ENCODE measurements around the gene NCKAP5.

Gene NCKAP5

DNA sequence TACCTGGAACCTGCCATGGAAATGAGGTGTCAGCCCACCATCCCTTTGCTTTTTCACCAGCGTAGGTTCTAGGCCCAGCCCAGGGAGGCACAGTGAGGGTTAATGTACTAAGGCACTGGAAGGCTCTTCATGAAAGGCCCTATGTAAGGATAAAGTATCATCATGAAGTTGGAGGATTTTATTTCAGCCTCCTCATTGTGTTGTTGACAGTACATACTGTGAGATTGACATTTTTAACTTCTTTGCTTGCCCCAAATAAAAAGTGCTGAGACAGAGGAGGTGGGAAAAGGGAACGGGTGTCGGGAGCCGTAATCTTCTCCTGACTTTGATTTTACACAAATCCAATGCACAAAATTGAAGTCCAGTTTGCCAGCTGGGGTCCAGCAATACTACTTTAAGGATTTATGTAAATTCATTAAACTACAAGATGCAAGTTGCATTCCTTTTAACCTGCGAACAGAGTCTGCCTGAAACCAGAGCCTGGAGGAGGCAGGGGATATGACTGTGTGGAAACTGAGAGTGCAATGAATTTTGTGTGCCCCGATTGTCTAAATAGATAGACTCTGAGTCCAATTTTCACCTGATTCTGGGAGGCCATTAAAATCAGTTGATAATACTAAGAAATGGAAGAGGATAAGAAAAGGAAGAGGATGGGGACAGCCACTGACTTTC, 5.4 kb upstream of the NCKAP5 start:
- DNase-seq = no peak

DNA sequence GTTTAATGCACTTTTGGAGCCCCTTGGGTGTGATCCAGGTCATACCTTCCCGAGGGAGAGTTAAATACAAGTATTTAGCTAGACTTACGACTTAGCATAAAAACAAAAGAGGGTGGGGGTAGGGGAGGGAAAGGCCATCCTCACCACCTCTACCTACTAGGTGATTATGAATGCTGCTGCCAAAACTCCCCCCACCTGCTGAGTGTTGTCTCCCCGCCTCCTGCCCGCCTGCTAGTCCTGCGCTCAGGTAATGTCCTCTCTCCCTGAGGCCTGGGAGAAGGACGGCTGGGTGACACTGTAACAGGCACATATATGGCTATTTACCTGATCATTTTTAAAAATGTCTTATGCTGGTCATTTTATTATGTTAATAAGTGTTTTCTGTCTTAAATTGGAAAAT, 3.0 kb upstream of the NCKAP5 start:
- no peak for DNase-seq

DNA sequence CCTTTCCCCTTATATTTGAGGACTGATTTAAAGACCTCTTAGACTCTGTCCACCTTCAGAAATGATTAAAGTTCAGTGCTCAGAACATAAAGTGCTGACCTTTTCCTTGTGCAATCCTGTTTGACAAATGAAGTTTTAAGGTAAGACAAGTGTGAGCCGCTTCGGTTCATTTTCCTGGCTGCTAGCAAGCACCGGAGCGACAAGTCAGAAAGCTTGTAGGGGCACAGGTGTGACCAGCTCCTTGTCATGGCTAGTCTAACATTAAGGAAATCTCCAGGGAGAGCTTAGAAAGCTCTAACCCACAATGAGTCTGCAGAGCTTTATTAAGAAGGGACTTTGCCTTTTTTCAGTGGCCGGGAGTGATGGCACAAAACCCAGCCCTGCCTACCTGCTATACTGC, 2.3 kb upstream of the NCKAP5 start:
- peak; percentile 18 for DNase-seq

DNA sequence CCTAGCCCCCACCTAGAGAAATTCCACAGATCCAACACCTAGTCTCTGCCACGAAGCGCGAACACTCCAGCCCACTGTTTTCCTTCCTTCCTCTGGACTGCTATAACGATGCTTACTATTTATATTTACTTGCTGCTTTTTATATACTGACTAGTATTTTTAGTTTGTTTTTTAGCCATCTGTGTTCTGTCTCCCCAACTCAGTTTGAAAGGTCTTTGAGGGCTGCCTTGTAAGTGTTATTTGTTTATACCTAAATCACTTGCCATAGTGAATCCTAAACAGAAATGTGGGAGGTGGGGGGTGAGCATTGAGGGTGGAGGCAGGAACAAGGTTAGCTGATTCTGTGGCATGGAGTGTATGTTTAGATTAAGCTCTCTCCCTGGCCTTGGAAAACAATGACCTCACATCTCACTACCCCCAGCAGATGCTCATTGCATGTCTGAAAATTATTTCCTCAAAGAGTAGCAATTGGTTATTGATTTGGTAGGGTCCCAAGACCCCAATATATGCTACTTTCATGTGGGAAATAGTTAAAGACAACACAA, 1.1 kb upstream of the NCKAP5 start:
- no peak for DNase-seq

DNA sequence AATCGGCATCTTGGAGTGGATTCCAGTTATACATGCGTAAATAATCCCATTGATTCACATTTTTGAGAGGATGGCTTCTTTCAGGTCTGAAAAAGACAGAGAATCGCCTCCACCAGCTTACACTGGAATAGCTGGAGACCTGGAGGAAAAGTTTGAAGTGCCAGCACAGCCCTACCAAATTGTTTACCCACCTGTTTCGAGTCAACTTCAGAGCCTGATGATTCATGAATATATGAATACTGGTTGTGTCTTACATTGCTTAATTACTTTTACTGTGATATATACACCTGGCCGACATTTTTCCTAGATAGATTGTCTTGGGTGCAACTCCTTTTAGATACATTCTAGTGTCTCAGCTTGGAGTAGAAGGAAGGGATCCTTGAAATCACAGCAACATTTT, 335 bp upstream of the NCKAP5 start:
- DNase-seq = no peak

DNA sequence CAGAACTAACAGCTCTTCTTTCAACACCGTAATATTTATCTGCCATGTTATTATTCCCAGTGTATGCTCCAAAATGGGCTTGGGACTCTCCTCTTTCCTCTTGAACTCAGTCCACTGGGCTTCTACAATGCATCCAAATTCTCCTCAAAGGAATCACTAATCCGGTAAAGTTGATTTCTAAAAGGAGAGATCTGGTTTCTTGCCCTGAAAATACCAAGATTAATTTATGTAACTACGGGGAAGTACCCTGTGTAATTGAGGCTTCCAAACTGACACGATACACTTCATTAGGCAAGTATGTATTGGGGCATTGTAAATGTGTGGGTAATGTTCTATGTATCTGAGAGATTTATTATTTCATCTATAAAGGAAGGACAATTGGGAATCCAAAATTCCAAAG, 5.7 kb downstream of the NCKAP5 start:
- DNase-seq = no peak

DNA sequence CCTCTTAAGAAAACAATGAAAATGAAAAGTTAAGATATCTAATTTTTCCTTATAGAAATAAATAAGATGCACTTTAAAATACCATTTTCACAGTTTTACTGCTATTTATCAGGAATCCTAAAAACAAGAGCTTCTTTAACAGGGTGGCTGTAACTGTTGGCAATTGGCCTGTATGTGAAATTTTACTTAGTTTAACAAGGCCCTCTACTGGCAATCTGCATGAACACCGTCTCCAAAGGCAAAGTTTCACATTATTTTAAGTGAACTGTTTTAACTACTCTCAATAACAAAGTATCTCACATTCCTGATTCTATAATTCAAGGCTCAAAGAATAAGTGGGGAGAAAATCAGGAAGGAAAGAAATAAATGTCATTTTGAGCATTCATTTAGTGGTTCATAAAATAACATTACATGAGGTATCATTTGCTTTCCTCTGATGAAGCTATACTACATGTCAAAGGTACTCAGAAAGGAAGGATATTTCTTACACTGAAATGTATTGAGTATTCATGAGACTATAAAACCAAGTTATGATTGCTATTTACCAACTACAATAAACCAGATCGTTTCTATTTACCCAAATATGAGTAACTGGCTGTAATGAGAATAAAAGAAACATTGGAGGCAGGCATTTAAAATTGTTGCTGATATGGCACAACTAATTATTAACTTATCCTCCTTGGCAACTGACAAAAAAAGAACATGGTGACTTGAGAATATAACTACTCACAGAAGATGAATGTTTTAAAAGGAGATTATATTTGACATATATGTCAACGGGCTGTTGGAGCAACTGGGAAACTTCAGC, 7.0 kb downstream of the NCKAP5 start:
- peak; percentile 77 for DNase-seq

DNA sequence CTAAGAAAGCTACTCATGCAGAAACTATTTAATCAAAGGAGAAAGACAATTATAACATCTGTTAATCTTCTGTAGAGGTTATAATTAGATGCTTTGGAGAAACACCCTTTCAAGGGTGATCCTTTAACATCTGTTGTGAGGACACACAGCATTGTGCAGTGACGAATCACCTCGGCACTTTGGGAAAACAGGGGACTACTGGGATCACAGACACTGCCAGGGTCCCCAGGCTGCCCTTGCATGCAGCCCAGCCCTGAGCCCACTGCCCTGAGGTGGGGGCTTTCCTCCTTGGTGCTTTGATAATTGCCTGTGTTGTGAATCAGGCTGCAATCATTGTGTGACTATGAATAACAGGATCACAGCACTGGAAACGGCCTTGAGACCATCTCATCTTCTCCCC, 10.6 kb downstream of the NCKAP5 start:
- peak; percentile 74 for DNase-seq

DNA sequence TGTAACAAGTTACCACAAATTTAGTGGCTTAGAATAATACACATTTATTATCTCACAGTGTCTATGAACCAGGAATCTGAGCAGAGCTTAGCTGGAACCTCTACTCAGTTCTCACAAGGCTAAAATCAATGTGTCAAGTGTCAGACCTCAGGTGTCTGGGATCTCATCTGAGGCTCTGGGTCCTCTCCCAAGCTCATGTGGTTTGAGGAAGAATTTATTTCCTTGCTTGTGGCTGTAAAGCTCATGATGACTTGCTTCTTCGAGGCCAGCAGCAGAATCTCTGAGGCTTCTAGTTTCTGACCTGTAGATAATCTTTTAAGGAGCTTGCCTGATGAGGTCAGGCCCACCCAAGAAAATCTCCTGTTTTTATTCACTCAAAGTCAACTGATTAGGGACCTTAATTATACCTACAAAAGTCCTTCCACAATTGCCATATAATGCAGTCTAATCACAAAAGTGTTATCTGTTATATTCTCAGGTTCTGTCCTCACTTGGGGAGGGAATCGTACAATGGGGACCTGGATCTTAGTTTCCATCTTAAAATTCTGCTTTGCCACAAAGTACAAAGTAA, 14.3 kb downstream of the NCKAP5 start:
- no peak for DNase-seq

DNA sequence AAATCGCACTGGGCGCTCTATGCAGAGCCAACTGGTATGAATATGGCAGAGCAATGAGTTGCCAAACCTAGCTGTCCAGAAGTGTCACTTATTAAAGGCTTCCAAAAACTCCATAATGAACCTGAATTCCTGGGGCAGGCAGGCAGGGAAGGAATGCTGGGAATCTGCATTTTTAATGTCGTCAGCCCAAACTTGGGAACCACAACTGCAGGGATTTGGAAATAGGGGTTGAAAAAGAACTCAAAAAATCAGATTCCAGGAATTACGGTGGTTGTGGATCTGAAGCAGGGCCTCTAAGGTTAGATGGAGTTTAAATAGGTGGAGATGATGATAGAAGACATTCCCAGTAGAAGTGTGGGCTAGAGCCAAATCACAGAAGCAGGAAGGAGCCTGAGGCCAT, 15.0 kb downstream of the NCKAP5 start:
- DNase-seq = no peak

DNA sequence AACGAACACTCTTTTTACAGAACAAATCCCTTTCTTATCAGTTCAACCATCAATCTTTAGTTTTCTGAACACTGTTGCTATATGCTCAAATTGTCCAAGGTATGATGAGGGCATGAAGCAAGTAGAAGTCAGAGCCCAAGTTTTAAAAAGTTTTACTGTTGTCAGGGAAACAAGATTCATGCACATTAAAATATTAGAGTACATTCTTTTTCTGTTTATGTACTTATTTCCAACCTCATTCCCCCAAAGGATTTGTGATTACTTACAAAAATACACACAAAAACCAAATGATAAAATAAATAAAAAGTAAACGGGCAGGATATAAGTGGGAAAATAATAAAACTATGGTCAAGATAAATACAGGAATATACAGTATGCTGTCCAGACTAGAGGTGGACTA, 15.4 kb downstream of the NCKAP5 start:
- no peak for DNase-seq

DNA sequence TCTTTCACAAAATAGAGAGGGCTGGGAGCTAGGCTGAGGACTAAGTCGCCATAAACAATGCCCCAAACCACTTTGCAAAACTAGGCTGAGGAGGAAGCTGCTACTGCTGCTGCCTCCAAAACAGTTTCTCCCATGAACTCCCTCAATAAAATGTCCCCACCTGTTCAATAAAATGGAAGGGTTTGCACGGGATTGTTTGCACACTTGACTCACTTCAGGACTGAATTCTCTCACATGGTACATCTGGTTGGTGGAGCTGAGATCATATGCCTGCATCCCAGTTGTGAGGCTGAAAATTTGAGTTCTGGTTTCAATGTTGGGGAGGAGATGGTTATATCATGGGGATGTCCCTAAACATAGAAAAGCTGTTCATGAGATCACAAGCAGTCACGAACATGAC, 26.5 kb downstream of the NCKAP5 start:
- DNase-seq = peak; percentile 53

DNA sequence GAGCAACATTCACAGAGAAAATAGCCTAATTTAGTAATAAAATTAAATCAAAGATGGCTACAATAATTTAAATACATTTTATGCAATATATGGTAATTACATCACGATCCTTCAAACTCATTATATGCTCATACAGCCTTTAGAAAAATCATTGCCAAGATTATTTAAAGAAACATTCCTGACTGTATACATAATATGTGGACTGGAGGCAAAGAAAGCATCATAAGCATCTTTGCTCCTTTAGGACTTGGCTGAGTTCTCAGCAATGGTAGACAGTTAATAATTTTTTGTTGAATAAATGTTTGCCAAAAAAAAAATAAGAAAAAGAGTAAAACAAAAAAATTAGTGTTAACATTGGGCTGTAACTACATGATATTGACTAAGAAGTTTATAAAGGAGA, 26.9 kb downstream of the NCKAP5 start:
- DNase-seq = no peak

DNA sequence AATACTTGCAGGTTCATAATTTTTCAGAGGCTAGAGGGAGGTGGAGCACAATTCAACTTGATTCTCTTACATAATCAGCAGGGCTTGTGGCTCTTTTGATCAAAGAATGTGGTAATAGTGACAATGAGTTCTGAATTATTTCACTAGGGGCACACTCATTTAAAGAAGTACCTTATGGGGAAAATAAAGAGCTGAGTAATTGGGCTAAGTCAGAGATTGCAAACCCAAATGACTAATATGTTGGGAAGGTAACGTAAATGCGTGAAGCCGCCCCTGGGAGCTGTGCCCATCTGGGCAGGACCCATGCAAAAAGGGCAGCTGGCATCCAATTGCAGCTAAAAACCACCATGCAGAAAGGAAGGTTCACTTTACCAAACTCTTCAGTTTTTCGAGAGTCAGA, 35.3 kb downstream of the NCKAP5 start:
- DNase-seq = no peak

DNA sequence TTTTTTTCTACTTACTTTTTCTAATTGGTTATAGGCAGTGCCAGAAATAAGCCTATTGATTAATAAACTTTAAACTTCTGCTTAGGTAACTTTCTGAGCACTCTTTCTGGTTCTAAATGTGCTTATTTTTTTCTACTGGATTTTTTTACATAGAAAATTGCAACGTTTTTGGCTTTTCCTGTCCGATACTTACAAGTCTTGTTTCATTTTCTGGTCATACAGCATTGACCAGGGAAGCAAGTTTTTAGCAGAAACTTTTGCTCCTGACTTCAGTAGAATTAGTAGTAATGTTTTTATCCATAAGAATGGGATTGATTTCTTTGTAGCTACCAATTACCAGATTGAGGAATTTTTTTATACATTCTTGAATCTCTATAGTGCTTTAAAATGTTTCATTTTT, 36.9 kb downstream of the NCKAP5 start:
- DNase-seq = no peak

DNA sequence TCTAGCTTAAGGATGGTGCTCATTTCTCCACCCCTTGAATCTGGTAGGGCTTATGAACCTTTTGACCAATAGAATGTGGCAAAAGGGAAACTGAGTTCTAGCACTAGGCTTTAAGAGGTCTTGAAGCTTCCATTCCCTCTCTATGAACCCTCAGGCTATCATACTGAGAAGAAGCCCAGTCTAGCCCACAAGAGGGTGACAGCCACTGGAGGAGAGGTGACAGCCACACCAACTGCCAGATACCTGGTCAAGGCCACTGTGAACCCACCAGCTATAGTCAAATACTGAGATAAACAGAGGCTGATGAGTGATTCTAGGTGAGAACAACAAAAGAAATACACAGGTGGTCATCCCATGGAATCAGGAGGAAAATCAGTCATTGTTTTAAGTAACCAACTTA, 37.6 kb downstream of the NCKAP5 start:
- no peak for DNase-seq

DNA sequence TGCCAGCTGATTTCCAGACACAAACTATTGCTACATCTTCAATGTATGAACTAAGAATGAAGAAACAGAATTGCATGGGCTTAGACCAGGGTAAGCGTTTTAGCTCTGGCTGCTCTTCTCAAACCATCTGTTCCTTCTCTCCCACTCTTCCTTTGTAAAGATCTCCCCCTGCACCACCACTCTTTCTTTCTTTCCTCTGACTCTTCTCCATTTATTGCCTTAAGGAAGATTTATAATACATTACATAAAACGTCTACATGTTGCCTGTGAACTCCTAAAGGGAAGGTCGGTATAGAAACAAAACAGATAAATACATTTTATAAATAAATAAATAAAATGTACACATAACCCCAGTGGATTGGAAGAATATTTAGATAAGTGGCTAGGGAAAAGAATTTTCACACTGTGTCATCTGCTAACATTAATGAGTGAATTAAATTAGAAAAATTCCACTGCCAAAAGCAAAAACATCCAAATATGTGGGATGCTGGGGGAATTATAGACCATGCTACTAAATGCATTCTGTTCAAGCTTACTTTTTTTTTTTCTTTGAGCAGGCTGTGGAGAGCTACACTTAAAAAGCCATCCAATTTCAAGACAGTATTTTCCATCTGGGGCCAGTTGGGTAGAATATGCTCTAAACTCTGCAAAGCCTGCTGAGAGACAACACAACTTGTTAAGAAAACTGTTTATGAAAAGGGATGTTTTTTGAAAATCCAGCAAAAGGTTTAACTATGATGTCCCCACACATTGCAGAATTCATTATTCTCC, 41.5 kb downstream of the NCKAP5 start:
- peak; percentile 93 for DNase-seq

DNA sequence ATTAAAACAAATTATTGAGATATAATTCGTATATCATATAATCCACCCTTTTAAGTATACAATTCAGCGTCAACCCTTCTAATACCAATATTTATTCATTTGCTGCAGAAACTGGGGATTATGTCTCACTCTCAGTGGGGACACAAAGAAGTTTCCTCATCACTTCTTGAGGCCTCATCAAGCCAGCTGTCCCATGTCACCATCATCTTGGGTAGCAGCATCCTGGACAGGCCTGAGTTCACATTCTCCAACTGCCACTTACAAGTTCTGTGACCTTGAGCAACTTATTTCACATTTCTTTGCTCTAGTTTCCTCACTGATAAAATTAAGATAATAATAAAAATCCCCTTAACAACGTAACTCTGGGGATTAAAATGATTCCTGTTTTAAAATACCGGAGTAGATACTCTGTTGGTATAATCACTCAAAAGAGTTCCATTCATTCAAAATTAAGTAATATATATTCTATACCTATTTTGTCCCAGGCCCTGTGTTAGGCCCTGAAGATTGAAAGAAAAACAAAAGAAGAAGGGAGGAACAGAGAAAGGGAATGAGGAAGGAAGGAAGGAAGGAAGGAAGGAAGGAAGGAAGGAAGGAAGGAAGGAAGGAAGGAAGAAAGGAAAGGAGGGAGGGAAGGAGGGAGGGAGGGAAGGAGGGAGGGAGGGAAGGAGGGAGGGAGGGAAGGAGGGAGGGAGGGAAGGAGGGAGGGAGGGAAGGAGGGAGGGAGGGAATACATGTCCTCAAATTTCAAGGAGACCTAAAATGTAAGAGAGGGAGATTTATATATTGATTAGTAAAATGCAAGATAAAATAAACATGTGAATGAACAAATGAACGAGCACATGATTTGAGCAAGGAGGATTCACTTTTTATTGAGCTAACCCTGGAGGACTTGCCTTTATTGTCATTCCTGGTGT, 42.4 kb downstream of the NCKAP5 start:
- DNase-seq = peak; percentile 33

DNA sequence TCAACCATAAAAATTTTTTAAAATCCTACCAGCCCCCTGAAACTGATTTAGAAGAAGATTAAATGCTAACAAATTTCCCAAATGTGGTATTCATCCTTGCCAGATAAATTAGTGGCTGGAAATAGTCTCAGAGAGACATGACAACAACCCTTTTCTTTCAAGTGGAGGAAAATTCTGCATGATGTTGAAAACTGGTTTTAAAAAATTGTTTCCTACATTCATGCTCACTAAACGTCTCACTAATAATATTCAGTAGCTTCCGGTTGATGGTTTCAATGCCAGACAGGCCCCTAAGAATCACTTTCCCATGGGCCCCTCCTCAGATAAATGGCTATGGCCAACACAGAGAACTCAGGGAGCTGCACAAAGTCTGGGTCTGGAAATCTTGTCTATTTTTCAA, 43.2 kb downstream of the NCKAP5 start:
- no peak for DNase-seq

DNA sequence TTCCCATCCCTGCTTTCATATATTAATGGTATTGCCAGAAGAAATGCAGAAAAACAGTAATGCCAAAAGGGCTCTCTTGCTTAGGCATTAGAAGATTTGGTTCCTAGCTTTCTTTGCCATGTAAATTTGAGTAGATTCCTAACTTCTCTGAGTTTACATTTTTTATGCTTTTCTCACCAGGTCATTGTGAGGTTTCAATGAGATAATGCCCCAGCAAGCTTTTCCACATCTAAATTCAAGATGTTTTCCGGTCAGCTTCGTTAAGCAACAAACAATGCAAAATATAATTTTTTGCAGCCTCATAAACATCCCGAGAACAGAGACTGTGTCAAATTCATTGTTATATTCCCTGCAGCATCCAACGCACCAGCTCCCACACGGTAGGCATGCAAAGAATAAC, 44.9 kb downstream of the NCKAP5 start:
- no peak for DNase-seq

DNA sequence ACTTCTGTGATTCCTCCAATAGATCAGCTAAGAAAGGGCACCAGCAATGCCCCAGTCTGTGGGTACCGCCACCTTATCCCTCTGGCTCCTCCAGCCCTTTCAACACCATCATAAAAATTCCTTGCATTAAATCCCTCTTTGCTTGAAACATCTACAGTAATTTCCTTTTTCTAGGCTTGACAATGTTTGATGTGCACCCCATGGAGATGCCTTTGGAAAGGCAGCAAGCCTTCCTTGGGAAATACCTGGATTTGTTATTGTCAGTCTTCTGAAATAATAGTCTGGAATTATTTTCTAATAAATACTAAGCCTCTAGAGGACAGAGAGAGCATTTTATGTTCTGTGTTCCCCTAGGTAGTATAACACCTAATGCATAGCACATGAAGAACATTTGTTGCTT, 46.1 kb downstream of the NCKAP5 start:
- no peak for DNase-seq

DNA sequence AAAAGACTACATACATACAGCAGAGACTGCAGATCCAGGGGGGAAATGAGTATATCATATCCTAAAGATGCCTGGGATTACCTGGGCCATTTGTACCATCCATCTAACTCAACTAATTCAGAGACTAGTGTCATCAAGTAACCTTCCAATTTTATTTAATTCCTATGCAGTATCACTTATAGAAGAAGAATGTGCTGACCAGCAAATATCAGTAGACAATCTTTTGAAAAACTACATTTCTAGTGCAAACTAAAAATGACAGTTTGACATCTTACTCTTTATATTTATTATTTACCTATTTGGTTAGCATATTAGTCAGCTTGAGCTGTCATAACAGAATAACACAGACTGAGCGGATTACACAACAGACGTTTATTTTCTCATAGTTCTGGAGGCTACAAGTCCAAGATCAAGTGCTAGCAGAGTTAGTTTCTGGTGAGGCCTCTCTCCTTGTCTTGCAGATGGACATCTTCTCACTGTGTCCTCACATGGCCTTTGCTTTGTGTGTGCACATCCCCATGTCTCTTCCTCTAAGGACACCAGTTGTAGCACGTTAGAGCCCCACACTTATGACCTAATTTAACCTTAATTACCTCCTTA, 47.0 kb downstream of the NCKAP5 start:
- no peak for DNase-seq

Measured in NCI-H82 (cell line).